Spleen (tissue), 7 donors: ENCODE data around the gene FAM219B.
"Not testable (repeated sequence)": the region's sequence is repeated elsewhere in the genome, so short reads cannot be mapped to it uniquely, and the experiment has no call there.

Experiments
- POLR2A ChIP-seq, 3 donors: fragments of 450-650 bp; IDR thresholded peaks; one replicate each; pipeline ENCODE4 v1.5.1; 2017; ENCODE audit warnings: antibody characterized with exemption in 3 of 3, mild to moderate bottlenecking in 1 of 3
- TF ChIP-seq, protein P1 (sequence below), 11 experiments: fragments of 200-600 bp in 7 of 11; fragments of 450-650 bp in 4 of 11; sonication (generic) in 4 of 11; IDR thresholded peaks in 8 of 11; conservative IDR thresholded peaks in 3 of 11; 1 replicate in 7 of 11; 2 replicates in 4 of 11; pipeline versions ENCODE4 v1.4.0 to v1.8.0; 2016 to 2021; ENCODE audit warnings: antibody characterized with exemption in 11 of 11, inconsistent platforms in 4 of 11, mild to moderate bottlenecking in 1 of 11
- donor health status: DM: no; HTN: no; CAD: no; lungs with moderate emphysema.
- donor health status: DM: no; HTN: no; CAD: no.
- donor health status: DM: no; HTN: no; CAD: no.

- TF ChIP-seq, protein P1, sequence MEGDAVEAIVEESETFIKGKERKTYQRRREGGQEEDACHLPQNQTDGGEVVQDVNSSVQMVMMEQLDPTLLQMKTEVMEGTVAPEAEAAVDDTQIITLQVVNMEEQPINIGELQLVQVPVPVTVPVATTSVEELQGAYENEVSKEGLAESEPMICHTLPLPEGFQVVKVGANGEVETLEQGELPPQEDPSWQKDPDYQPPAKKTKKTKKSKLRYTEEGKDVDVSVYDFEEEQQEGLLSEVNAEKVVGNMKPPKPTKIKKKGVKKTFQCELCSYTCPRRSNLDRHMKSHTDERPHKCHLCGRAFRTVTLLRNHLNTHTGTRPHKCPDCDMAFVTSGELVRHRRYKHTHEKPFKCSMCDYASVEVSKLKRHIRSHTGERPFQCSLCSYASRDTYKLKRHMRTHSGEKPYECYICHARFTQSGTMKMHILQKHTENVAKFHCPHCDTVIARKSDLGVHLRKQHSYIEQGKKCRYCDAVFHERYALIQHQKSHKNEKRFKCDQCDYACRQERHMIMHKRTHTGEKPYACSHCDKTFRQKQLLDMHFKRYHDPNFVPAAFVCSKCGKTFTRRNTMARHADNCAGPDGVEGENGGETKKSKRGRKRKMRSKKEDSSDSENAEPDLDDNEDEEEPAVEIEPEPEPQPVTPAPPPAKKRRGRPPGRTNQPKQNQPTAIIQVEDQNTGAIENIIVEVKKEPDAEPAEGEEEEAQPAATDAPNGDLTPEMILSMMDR (IDR thresholded peaks at IDR 0.05 in 8 of 11, conservative IDR thresholded peaks at IDR 0.05 in 3 of 11): not testable (repeated sequence)
- not testable (repeated sequence) for TF ChIP-seq POLR2A (IDR thresholded peaks at IDR 0.05)
Observed at GRCh38 chr15:74887537-74888193, 19.0 kb downstream of the FAM219B start.
